Measurements from ENCODE around the gene PCCA.
"Not testable (repeated sequence)": the region's sequence is repeated elsewhere in the genome, so short reads cannot be mapped to it uniquely, and the experiment has no call there.

Gene PCCA

DNA sequence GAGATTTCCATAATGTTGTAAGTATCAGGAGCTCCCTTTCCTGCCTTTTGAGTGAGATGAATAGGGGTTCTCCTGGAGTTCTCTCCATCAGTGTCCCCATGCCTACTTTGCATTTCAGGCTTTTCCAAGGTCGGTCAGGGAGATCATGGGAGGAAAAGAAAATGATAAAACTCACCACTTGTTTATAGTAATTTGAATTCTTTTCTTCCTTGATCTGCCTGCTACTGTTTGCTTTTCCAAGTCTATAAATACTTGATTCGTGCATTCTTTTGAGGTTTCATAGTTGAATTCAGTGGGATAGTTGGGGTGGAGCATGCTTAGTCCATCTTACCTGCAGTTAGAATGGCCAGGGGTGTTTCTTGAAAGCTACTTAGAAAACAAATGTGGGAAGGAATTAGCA, 51.5 kb downstream of the PCCA start:
- DNase-seq (ENCODE audit: low spot score), result no peak

DNA sequence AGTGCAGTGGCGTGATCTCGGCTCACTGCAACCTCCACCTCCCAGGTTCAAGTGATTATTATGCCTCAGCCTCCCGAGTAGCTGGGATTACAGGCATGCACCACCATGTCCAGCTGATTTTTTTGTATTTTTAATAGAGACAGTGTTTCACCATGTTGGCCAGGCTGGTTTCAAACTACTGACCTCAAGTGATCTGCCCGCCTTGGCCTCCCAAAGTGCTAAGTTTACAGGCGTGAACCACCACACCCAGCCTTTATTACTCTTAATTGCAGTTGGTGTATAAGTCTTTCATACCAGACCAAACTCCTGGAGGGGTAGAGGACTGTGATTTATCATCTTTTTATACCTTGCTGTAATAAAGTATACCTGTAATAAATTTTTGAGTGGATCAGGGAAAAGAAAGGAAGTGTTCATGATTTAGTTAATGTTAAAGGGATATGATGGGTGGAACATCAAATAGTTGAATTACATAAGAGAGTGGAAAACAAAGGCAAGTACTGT, 52.6 kb downstream of the PCCA start:
- DNase-seq (ENCODE audit: low spot score), result not testable (repeated sequence)

DNA sequence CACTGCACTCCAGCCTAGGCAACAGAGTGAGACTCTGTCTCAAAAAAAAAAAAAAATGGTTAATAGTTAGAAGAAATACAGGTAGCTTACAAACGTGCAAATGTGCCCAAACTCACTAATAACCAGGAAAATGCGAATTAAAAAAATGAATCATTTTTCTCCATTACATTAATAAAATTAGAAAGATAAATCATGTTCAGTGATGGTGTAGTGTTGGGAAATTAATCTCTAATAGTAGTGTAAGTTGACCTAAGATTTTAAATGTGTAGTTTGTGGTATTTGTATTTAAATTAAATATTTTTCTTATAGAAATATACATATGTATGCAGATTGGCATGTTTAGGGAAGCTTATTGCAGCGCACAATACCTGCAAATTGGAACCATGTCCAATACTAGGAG, 57.6 kb downstream of the PCCA start:
- DNase-seq (ENCODE audit: low spot score), result no peak

DNA sequence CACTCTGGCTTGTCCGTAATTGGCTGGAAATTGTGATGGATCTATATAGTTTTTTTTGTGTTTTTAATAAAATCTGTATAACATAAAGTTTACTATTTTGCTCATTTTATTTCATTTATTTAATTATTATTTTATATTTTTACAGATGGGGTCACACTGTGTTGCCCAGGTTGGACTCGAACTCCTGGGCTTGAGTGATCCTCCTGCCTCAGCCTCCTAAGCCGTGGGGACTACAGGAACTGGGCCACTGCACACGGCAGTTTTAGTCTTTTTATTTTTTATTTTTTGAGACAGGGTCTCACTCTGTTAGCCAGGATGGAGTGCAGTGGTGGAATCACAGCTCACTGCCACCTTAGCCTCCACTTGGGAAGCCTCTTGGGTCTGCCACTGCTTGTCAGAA, 58.9 kb downstream of the PCCA start:
- DNase-seq (ENCODE audit: low spot score), result no peak

GRCh38 chr13:100148422-100148821, 59.5 kb downstream of the PCCA start:
- no peak for DNase-seq (ENCODE audit: low spot score)

DNA sequence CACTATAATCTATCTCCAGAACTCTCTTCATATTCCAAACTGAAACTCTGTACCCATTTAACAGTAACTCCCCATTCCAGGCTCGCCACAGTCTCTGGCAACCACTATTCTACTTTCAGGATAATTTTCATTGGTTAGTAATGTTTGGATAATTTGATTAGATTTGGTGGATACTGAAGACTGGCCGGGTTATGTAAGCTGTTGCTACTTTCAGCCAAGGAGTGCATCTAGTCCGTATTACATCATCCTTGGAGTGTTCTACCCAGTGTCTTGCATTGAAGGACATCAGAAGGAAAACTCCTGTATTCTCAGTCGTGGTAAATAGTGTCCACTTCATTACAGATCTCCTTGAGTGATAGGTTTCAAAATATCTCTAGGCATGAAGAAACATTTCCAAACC, 60.5 kb downstream of the PCCA start:
- no peak for DNase-seq (ENCODE audit: low spot score)

GRCh38 chr13:100150711-100151110, 61.8 kb downstream of the PCCA start:
- not testable (repeated sequence) for DNase-seq (ENCODE audit: low spot score)

- no peak for DNase-seq (ENCODE audit: low spot score)
Measured at GRCh38 chr13:100154842-100155416, 66.0 kb downstream of the PCCA start.

GRCh38 chr13:100156788-100157187, 67.9 kb downstream of the PCCA start:
- DNase-seq (ENCODE audit: low spot score), result no peak

- DNase-seq (ENCODE audit: low spot score), result no peak
Measured at GRCh38 chr13:100158569-100158968, 69.7 kb downstream of the PCCA start.

GRCh38 chr13:100159584-100159983, 70.7 kb downstream of the PCCA start:
- DNase-seq (ENCODE audit: low spot score), result no peak

GRCh38 chr13:100160450-100160849, 71.6 kb downstream of the PCCA start:
- no peak for DNase-seq (ENCODE audit: low spot score)

DNA sequence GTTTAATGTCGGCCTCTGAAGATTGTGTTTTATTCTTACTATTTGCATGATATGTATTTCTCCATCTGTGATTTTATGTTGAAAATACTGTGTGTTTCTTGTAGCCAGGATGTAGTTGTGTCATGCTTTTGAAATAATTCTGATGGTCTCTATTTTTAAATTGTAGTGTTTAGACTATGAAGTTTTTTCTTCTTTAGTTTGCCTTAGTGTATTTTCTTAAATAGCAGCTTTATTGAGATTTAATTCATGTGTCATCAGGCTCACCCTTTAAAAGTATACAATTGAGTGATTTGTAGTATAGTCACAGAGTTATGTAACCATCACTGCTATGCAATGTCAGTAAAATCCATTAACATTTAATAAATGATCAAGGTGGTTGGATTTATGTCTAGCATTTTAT, 74.5 kb downstream of the PCCA start:
- no peak for DNase-seq (ENCODE audit: low spot score)

GRCh38 chr13:100173203-100173602, 84.3 kb downstream of the PCCA start:
- DNase-seq (ENCODE audit: low spot score), result no peak

- DNase-seq (ENCODE audit: low spot score), result not testable (repeated sequence)
Measured at GRCh38 chr13:100174455-100174854, 85.6 kb downstream of the PCCA start.

- DNase-seq (ENCODE audit: low spot score), result no peak
Measured at GRCh38 chr13:100175078-100175802, 86.3 kb downstream of the PCCA start.

- DNase-seq (ENCODE audit: low spot score), result no peak
Measured at GRCh38 chr13:100175803-100176182, 86.9 kb downstream of the PCCA start.

DNA sequence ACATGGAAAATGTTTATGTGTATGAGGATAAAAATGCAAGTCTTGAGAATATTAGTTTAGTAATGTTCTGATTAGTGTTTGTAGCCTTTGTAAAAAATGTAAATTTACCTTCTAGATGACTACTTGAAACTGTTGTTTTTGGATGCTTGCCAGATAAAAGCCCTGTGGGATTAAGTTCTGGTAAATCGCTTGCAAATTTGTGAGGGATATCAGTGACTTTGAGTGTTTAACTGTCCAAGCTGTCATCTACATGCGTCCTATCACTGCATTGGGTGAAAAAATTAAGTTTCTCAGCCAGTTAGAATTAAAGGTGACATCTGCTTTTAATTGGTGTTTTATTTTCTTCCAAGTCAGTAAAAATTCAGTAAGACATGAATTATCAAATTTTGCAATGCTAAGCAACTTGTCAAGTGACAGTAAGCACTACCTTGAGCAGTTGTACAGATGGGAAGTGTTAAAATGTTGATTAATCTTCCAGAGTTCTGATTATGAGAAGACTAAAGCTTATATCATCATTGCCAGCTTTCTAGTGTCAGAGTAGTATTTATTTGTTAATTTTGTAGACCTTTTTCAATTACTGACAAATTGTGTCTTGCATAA, 88.0 kb downstream of the PCCA start:
- DNase-seq (ENCODE audit: low spot score), result no peak

GRCh38 chr13:100178309-100178708, 89.4 kb downstream of the PCCA start:
- no peak for DNase-seq (ENCODE audit: low spot score)

- DNase-seq (ENCODE audit: low spot score), result no peak
Measured at GRCh38 chr13:100179276-100179675, 90.4 kb downstream of the PCCA start.

DNA sequence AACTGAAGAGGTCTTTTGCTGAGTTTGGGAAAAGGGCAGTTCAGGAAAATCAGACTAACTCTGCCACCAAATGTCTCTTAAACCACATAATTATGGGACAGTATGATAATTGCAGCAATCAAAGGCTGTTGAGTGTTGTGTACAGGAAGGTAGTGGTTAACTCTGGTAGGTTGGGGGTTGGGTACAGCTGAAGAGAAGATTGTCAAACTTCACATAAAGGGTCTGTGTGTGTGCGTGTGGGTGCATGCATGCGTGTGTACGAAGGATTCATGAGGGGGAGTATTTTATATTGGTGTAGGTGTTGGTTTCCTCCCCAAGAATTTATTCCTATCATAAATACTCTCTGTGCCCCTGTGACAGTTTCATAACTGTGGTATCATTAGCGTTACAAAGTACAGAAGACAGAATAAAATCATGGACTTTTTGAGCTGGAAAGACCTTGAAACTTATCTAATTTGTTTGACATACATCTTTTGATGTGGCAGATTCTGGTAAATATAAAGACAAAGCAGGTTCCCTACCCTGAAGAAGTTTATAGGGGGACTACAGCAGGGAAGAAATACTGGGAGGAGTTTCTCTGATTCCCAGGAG, 94.1 kb downstream of the PCCA start:
- DNase-seq (ENCODE audit: low spot score), result no peak

DNA sequence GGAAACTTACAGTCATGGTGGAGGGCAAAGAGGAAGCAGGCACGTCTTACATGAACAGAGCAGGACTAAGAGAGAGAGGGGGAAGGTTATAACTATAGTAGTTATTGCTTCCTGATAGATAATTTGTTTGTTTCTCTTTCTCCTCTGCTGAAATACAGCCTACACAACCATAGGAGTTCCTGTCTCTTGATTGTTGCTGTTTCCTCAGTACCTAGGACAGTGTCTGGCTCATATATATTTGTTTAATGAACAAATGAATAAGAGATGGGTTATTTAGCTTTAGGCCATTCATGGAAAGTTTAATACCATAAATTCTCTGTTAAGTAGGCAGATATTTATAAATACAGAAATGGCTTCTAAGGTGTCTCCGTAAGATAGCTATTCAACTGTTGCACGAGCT, 95.2 kb downstream of the PCCA start:
- DNase-seq (ENCODE audit: low spot score), result no peak

DNA sequence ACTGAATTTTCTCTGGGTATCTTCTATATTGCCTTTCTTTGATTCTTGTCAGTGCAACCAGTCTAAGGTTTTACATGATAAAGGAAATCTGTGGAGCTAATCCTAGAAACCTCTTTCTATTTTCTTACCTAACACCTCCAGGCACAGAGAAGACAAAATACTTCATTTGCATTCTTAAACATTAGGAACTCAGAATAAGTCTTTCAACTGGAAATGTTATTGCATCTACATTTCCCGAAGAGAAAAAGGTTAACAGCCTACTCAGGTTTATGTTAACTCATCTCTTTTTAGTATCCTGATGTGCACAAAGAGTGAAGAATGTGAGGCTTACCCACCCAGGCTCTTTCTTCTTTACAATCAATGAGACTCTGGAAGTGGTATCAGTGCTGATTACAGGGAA, 106.7 kb downstream of the PCCA start:
- no peak for DNase-seq (ENCODE audit: low spot score)
